ENCODE results near the gene LEMD3. TPM values are rescaled to one million over a fixed set of nuclear protein-coding genes. Genes with fewer than 3 reads are reported as not detected.

Gene LEMD3
- total and polyA plus RNA-seq, 2 donors from 2014 or later: 7.5 to 31.8 TPM

DNA sequence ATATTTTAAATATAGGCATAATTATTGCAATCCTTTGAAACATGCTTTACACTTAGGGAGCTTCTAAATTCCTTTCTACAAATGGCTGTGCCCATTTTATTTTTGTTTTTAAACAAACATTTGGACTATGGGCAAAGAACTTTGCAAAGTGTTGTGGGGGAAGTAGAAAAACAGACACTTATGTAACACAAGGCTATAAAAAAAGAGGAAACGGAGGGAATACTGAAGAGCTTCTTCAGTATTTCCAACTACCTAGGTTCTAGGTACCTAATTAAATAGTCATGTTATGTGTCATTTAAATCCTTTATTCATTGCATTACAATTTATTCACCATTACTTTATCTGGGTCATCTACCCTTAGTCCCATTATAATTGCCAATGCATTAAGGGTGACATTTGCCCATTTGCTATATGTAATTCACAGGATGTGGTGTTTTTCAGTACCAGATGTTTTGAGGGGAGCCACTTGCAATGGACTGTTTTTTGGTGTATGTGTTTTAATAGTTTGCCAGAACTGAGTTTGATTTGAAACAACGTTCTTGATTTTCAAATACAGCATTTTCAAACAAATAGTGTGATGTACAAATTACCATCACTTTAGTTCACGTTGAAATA is 107.6 kb downstream of the LEMD3 start:
- Histone ChIP-seq H3K4me3 (ENCODE audit: low read length in 3 of 3) (no peak overlapping the region), H3K9ac (ENCODE audit: low read length in 3 of 3) (no peak overlapping the region), H3K9me3 (ENCODE audit: control insufficient read depth in 2 of 3, insufficient read depth in 1 of 3, low read length in 3 of 3) (no peaks in the 10 kb centered on the region), H3K4me1 (ENCODE audit: control insufficient read depth in 2 of 3, insufficient read depth in 2 of 3, low read depth in 1 of 3, low read length in 3 of 3) (peaks cover 0 to 7% (median 0%) of the 10 kb centered on the region in 3 donors), H3K27me3 (ENCODE audit: control insufficient read depth, insufficient read depth, low read length) (no peaks in the 10 kb centered on the region), H3K36me3 (ENCODE audit: control insufficient read depth in 2 of 3, insufficient read depth in 3 of 3, low read length in 3 of 3) (no peaks in the 10 kb centered on the region), H3K27ac (ENCODE audit: low read depth in 2 of 2, low read length in 2 of 2) (no peak overlapping the region)
- TF ChIP-seq, protein P1, sequence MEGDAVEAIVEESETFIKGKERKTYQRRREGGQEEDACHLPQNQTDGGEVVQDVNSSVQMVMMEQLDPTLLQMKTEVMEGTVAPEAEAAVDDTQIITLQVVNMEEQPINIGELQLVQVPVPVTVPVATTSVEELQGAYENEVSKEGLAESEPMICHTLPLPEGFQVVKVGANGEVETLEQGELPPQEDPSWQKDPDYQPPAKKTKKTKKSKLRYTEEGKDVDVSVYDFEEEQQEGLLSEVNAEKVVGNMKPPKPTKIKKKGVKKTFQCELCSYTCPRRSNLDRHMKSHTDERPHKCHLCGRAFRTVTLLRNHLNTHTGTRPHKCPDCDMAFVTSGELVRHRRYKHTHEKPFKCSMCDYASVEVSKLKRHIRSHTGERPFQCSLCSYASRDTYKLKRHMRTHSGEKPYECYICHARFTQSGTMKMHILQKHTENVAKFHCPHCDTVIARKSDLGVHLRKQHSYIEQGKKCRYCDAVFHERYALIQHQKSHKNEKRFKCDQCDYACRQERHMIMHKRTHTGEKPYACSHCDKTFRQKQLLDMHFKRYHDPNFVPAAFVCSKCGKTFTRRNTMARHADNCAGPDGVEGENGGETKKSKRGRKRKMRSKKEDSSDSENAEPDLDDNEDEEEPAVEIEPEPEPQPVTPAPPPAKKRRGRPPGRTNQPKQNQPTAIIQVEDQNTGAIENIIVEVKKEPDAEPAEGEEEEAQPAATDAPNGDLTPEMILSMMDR (IDR thresholded peaks at IDR 0.05; ENCODE audit: borderline replicate concordance, extremely low read depth, insufficient read depth): no peak
- intact Hi-C loops (cut with DNase I): no loop called here
- DNase-seq (no peak), FAIRE-seq (no peak)

DNA sequence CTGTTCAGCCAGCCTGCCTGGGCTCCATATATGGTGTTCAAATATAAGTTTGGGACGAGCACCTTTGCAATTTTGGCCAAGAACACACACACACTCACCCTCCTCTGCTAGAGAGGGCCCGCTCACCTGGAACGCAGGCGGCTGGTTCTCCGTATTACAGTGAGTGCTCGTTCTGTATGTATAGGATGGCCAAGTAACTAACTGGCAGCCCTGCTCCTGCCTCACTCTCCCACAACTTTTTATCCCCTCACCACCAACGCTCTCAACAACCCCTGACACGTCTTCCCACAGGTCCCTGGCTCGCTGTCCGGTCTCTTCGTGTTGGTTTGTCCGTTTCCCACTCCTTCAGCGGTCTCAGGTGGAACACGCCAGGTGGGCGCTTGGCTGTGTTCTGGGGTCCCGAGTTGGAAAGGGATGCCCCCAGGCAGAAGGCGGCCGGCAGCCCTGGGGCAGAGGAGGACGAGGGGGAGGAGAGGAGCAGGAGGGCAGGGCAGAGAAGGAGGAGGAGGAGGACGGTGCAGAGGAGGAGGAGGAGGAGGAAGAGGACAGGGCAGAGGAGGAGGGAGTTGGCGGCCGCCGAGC is 108.7 kb downstream of the LEMD3 start:
- DNase-seq (peak in 2 of 5 donors; percentile 21 to 39), FAIRE-seq (no peak)
- H3K9ac ChIP-seq (ENCODE audit: low read length in 3 of 3): peak overlapping the region in 2 of 3 donors; percentile 24 to 43
- H3K36me3 ChIP-seq (ENCODE audit: control insufficient read depth in 2 of 3, insufficient read depth in 3 of 3, low read length in 3 of 3): no peaks in the 10 kb centered on the region
- H3K4me3 ChIP-seq (ENCODE audit: low read length in 3 of 3): peak overlapping the region; percentile 52 to 68 (median 67)
- intact Hi-C loops (cut with DNase I): no loop called here
- H3K27ac ChIP-seq (ENCODE audit: low read depth in 2 of 2, low read length in 2 of 2): peak overlapping the region in 1 of 2 donors; percentile 37
- TF ChIP-seq, protein P1 (IDR thresholded peaks at IDR 0.05; ENCODE audit: borderline replicate concordance, extremely low read depth, insufficient read depth): no peak
- no peaks in the 10 kb centered on the region for H3K27me3 ChIP-seq (ENCODE audit: control insufficient read depth, insufficient read depth, low read length)
- no peaks in the 10 kb centered on the region for H3K9me3 ChIP-seq (ENCODE audit: control insufficient read depth in 2 of 3, insufficient read depth in 1 of 3, low read length in 3 of 3)
- peaks cover 0 to 7% (median 0%) of the 10 kb centered on the region in 3 donors for H3K4me1 ChIP-seq (ENCODE audit: control insufficient read depth in 2 of 3, insufficient read depth in 2 of 3, low read depth in 1 of 3, low read length in 3 of 3)

DNA sequence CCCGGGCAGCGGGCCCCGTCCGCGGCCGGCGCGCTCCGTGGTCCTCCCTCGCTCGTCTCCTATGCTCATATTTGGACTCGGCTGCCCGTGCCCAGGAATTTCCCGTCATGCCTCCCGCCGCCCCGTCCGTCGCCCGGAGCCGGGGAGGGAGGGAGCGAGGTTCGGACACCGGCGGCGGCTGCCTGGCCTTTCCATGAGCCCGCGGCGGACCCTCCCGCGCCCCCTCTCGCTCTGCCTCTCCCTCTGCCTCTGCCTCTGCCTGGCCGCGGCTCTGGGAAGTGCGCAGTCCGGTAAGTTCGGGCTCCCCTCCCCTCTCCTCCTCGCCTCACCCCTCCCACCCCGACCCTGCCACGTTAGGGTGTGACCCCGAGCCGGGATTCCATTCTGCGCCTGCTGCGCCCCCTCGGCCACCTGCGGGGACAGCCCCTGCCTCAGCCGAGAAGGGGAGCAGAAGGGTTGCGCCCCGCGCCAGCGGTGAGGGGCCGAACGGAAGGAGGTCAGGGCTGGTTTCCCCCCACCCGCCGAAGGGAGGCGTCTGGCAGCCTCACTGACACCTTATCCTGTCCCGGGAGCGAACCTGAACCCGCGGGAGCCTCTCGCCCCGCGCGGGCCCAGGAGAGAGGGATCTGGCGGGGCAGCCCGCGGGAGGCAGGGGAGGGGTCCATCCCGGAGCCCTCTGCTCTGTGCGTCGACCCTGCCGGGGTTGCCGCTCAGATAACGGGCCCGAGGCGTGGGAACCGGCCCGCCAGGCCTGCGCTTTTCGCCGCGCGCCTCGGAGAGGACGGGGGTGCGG is 109.4 kb downstream of the LEMD3 start, which contains the start of gene MSRB3:
TSS of gene MSRB3 (plus strand) at position 108 of the 793 bp plus-strand sequence. CDS start 29,897 bp downstream, outside the sequence.
- peak within 1 kb of the TSS; percentile 24 to 43 (median 37) for H3K9ac ChIP-seq (ENCODE audit: low read length in 3 of 3)
- no peak for FAIRE-seq
- H3K36me3 ChIP-seq (ENCODE audit: control insufficient read depth in 2 of 3, insufficient read depth in 3 of 3, low read length in 3 of 3): no peaks in the 10 kb centered on the region
- peak; percentile 79 to 93 (median 87) for DNase-seq
- H3K27ac ChIP-seq (ENCODE audit: low read depth in 2 of 2, low read length in 2 of 2): peak within 1 kb of the TSS; percentile 78 to 81
- H3K27me3 ChIP-seq (ENCODE audit: control insufficient read depth, insufficient read depth, low read length): no peaks in the 10 kb centered on the region
- intact Hi-C loops (cut with DNase I): no loop called here
- H3K4me3 ChIP-seq (ENCODE audit: low read length in 3 of 3): peak within 1 kb of the TSS; percentile 65 to 68 (median 67)
- TF ChIP-seq, protein P1 (IDR thresholded peaks at IDR 0.05; ENCODE audit: borderline replicate concordance, extremely low read depth, insufficient read depth): no peak
- H3K9me3 ChIP-seq (ENCODE audit: control insufficient read depth in 2 of 3, insufficient read depth in 1 of 3, low read length in 3 of 3): no peaks in the 10 kb centered on the region
- peaks cover 0 to 7% (median 0%) of the 10 kb centered on the region in 3 donors for H3K4me1 ChIP-seq (ENCODE audit: control insufficient read depth in 2 of 3, insufficient read depth in 2 of 3, low read depth in 1 of 3, low read length in 3 of 3)

Measured in kidney (tissue), 14 donors.